ENCODE data around the gene TRAPPC11. TPM values are rescaled to one million over a fixed set of nuclear protein-coding genes. Genes with fewer than 3 reads are reported as not detected.
"Not testable (repeated sequence)": the region's sequence is repeated elsewhere in the genome, so short reads cannot be mapped to it uniquely, and the experiment has no call there.

The TRAPPC11 gene
- total and polyA plus RNA-seq, 12 donors, result 8.0 to 24.1 (median 19.5) TPM

- Histone ChIP-seq H3K9me3 (peaks cover 0 to 5% (median 0%) of the 10 kb centered on the region in 11 donors), H3K36me3 (no peaks in the 10 kb centered on the region), H3K27ac (peak overlapping the region in 9 of 10 donors; percentile 30 to 75 (median 58)), H3K4me3 (peak overlapping the region; percentile 41 to 66 (median 58)), H3K4me1 (peaks cover 0 to 18% (median 7%) of the 10 kb centered on the region in 9 donors), H3K27me3 (peaks cover 0 to 6% (median 0%) of the 10 kb centered on the region in 7 donors)
- DNase-seq, result peak; percentile 65 to 75
- ATAC-seq, result peak; percentile 64 to 84 (median 79)
- WGBS, 2 donors, result 9 to 10% methylated on average over 62 to 70 of the region's 70 CpGs
- peak in 2 of 9 donors; percentile 24 to 47 for TF ChIP-seq CTCF (IDR thresholded peaks at IDR 0.05)
- intact Hi-C loops (cut with DNase I), result loop anchor here in 3 of 10 donors (5.0 to 10.0 kb wide), 3 partner anchors 74 to 442 kb away; no protein-coding TSS in a partner anchor
These were observed 63.9 kb downstream of the TRAPPC11 start for GRCh38 chr4:183722731-183723560.

GRCh38 chr4:183723561-183724228 is 64.6 kb downstream of the TRAPPC11 start:
- peaks cover 0 to 18% (median 7%) of the 10 kb centered on the region in 9 donors for H3K4me1 ChIP-seq
- H3K27me3 ChIP-seq, result peaks cover 0 to 6% (median 0%) of the 10 kb centered on the region in 7 donors
- DNase-seq (no peak), ATAC-seq (no peak)
- intact Hi-C loops (cut with DNase I), result loop anchor here in 3 of 10 donors (5.0 to 10.0 kb wide), 3 partner anchors 74 to 441 kb away; no protein-coding TSS in a partner anchor
- no peaks in the 10 kb centered on the region for H3K36me3 ChIP-seq
- H3K9me3 ChIP-seq, result peaks cover 0 to 5% (median 0%) of the 10 kb centered on the region in 11 donors
- H3K27ac ChIP-seq, result no peak overlapping the region
- H3K4me3 ChIP-seq, result peak overlapping the region in 1 of 10 donors; percentile 66
- 89 to 93% methylated on average over 12 of the region's 12 CpGs for whole genome bisulfite sequencing, 2 donors
- TF ChIP-seq CTCF (IDR thresholded peaks at IDR 0.05), result no peak

GRCh38 chr4:183725585-183725984 is 66.5 kb downstream of the TRAPPC11 start:
- intact Hi-C loops (cut with DNase I), result loop anchor here in 2 of 10 donors (10.0 kb wide), 2 partner anchors 79 to 439 kb away; no protein-coding TSS in a partner anchor
- not testable (repeated sequence) for ATAC-seq, H3K27me3 ChIP-seq, DNase-seq, H3K36me3 ChIP-seq, H3K4me3 ChIP-seq, H3K9me3 ChIP-seq, H3K27ac ChIP-seq
- peaks cover 0 to 18% (median 7%) of the 10 kb centered on the region in 9 donors for H3K4me1 ChIP-seq
- 88 to 97% methylated on average over 5 of the region's 5 CpGs for WGBS, 2 donors

- Histone ChIP-seq H3K36me3 (no peaks in the 10 kb centered on the region), H3K9me3 (no peaks in the 10 kb centered on the region), H3K4me1 (peaks cover 0 to 6% (median 0%) of the 10 kb centered on the region in 9 donors), H3K4me3 (no peak overlapping the region), H3K27ac (no peak overlapping the region), H3K27me3 (peaks cover 0 to 6% (median 0%) of the 10 kb centered on the region in 7 donors)
- WGBS, 2 donors, result 81 to 89% methylated on average over 5 of the region's 5 CpGs
- no peak for DNase-seq
- intact Hi-C loops (cut with DNase I), result loop anchor here in 2 of 10 donors (10.0 kb wide), 2 partner anchors 77 to 437 kb away; no protein-coding TSS in a partner anchor
- no peak for ATAC-seq
- no peak for TF ChIP-seq CTCF (IDR thresholded peaks at IDR 0.05)
These were observed 68.4 kb downstream of the TRAPPC11 start for GRCh38 chr4:183727482-183727881.
